ENCODE measurements around the gene LY6G6D.

GRCh38 chr6:31732029-31732428, 16.9 kb downstream of the LY6G6D start:
- TF ChIP-seq CTCF (IDR thresholded peaks at IDR 0.05) (no peak), ZFX (IDR thresholded peaks at IDR 0.05; ENCODE audit: borderline replicate concordance) (no peak)

All from 22Rv1 (cell line).